Colon (tissue), 2 donors: Measurements from ENCODE around the gene GBF1.

ENCODE experiments used
- FAIRE-seq: peaks from 2 replicates; lab custom pipeline; 2012; peaks lifted over from hg19 to GRCh38; lab: Jason Lieb, UNC
- donor health status: control.
- donor health status: control.

The GBF1 gene

GRCh38 chr10:102424145-102424544 is 178.8 kb downstream of the GBF1 start:
- FAIRE-seq: no peak

- FAIRE-seq: no peak
Measured at GRCh38 chr10:102424916-102425315, 179.6 kb downstream of the GBF1 start.

- no peak for FAIRE-seq
Measured at GRCh38 chr10:102425444-102425843, 180.1 kb downstream of the GBF1 start.

GRCh38 chr10:102426803-102427287 is 181.5 kb downstream of the GBF1 start:
- no peak for FAIRE-seq

- no peak for FAIRE-seq
Measured at GRCh38 chr10:102429468-102429867, 184.1 kb downstream of the GBF1 start.

- no peak for FAIRE-seq
Measured at GRCh38 chr10:102431452-102432124, 186.3 kb downstream of the GBF1 start.
